CD4-positive, alpha-beta memory T cell (primary cell): ENCODE results near the gene GANAB. TPM values are rescaled to one million over a fixed set of nuclear protein-coding genes. Genes with fewer than 3 reads are reported as not detected.

Source experiments
- CTCF ChIA-PET: fragments of 350-600 bp; sonication (Branson Sonifier 250); formaldehyde crosslinking; loops from one replicate; lab custom pipeline; 2021; ENCODE audit warnings: inconsistent platforms; ENCODE audit not compliant: partially characterized antibody; lab: Charles Lee
- POLR2A ChIA-PET: fragments of 350-600 bp; sonication (Branson Sonifier 250); formaldehyde crosslinking; loops from one replicate; lab custom pipeline; 2021; ENCODE audit not compliant: partially characterized antibody; lab: Charles Lee
- DNase-seq, 5 donors: peaks; one replicate each; pipeline versions ENCODE4 v3.0.0 to v3.0.0-alpha.2; 2020 to 2022; ENCODE audit warnings: mixed read lengths in 1 of 5
- H3K27ac ChIP-seq: one replicate; pipeline ENCODE4 v1.7.0; 2013; ENCODE audit warnings: low read depth, low read length
- H3K27me3 ChIP-seq: 2 replicates; pipeline ENCODE4 v1.7.0; 2013; ENCODE audit warnings: mild to moderate bottlenecking, low read length, moderate library complexity; ENCODE audit not compliant: insufficient read depth
- H3K36me3 ChIP-seq: 2 replicates; pipeline ENCODE4 v1.7.0; 2013; ENCODE audit warnings: mild to moderate bottlenecking, low read length, moderate library complexity; ENCODE audit not compliant: insufficient read depth
- H3K4me1 ChIP-seq: 2 replicates; pipeline ENCODE4 v1.7.0; 2013; ENCODE audit warnings: mild to moderate bottlenecking, low read length, moderate library complexity; ENCODE audit not compliant: insufficient read depth
- H3K4me3 ChIP-seq, 2 donors: one replicate each; pipeline ENCODE4 v1.7.0; 2013; ENCODE audit warnings: low read length in 2 of 2, mild to moderate bottlenecking in 1 of 2
- H3K9me3 ChIP-seq, 2 donors: one replicate each; pipeline ENCODE4 v1.7.0; 2013; ENCODE audit warnings: low read length in 2 of 2, control low read depth in 1 of 2; ENCODE audit not compliant: control insufficient read depth in 1 of 2
- H3K27ac Mint-ChIP-seq, 7 donors: one replicate each; pipeline ENCODE4 v1.8.0; 2020 to 2021; ENCODE audit warnings: mixed read lengths in 7 of 7, mild to moderate bottlenecking in 6 of 7, inconsistent platforms in 3 of 7, moderate library complexity in 3 of 7
- H3K27me3 Mint-ChIP-seq, 2 donors: one replicate each; pipeline ENCODE4 v1.8.0; 2020 to 2021; ENCODE audit warnings: mixed read lengths in 2 of 2
- H3K36me3 Mint-ChIP-seq, 2 donors: one replicate each; pipeline ENCODE4 v1.8.0; 2020 to 2021; ENCODE audit warnings: mixed read lengths in 2 of 2, inconsistent platforms in 1 of 2, mild to moderate bottlenecking in 1 of 2
- H3K4me1 Mint-ChIP-seq, 4 donors: one replicate each; pipeline ENCODE4 v1.8.0; 2020 to 2021; ENCODE audit warnings: mixed read lengths in 4 of 4, mild to moderate bottlenecking in 1 of 4
- H3K4me3 Mint-ChIP-seq, 8 donors: one replicate each; pipeline ENCODE4 v1.8.0; 2020 to 2021; ENCODE audit warnings: mixed read lengths in 8 of 8, mild to moderate bottlenecking in 7 of 8, moderate library complexity in 6 of 8, inconsistent platforms in 3 of 8
- H3K9me3 Mint-ChIP-seq, 8 donors: one replicate each; pipeline ENCODE4 v1.8.0; 2020 to 2021; ENCODE audit warnings: mixed read lengths in 8 of 8, mild to moderate bottlenecking in 5 of 8, inconsistent platforms in 3 of 8, moderate library complexity in 1 of 8
- intact Hi-C: fragments of 100-400 bp; cut with micrococcal nuclease; formaldehyde crosslinking; loops from one replicate; pipeline ENCODE4 v1.15.1; 2023
- polyA plus RNA-seq, 2 donors: library from polyadenylated mRNA; unstranded; fragments of 300-500 nt; fragmentation: Illumina TruSeq; gene quantifications; one replicate each; pipeline ENCODE4 v1.2.3, GENCODE V29; 2021
- total RNA-seq, 2 experiments: library from RNA; stranded (reverse); gene quantifications; one replicate each; pipeline ENCODE4 v1.2.3, GENCODE V29; 2021

GANAB gene
- total and polyA plus RNA-seq, 4 experiments from 2014 or later: 122 to 262 (median 201) TPM

DNA sequence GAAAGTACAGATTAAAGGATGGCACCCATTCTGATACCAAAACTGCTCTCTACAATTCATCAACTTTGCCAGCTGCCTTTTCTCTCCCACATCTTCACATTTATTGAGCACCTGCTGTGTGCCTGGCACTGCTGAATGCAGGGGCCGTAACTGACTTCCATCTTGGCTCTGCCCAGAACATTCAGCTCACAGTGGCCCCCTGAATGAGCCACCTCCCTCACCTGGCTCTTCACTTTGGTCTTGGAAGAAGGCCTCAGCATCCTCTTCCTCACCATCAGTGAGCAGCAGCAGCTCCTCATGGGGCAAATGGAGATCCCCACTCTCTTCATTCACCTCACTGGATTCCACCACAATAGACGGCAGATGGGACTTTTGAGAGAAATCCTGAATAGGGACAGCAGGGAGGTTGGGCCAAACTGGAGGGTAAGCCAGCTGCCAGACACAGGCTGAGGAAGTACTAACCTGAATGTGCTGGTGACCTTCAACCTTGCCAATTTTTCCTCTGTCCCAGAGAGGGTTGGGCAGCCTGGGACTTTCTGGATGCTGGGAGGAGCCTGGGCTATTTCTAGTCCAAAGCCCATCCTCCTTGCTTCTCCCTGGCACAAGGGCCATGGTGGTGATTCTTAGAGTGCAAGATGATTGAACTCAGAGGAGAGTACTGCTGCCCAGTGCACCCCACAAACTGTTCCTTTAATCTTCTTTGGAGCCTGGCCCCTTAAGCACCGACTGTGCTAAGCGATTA is 23.2 kb upstream of the GANAB start:
- ChIA-PET POLR2A (interaction anchor here (1.7 to 19.7 kb wide), 13 partner anchors 11 to 172 kb away, joined by 3 to 494 read pairs (median 28); partner anchors contain the start of genes B3GAT3, BSCL2, EEF1G and EML3), CTCF (interaction anchor here (1.0 to 10.4 kb wide), 3 partner anchors 11 to 114 kb away, joined by 3 to 86 read pairs (median 4); partner anchors contain the start of gene TUT1)
- Mint-ChIP-seq H3K27ac (peak overlapping the region; percentile 38 to 92 (median 89)), H3K27me3 (no peaks in the 10 kb centered on the region), H3K4me3 (peak overlapping the region in 6 of 8 donors; percentile 15 to 99 (median 38)), H3K36me3 (peaks cover 4 to 47% of the 10 kb centered on the region in 2 donors), H3K9me3 (no peaks in the 10 kb centered on the region), H3K4me1 (peaks cover 15 to 81% (median 46%) of the 10 kb centered on the region in 4 donors)
- H3K4me1 ChIP-seq: peaks cover 60% of the 10 kb centered on the region
- peaks cover 3% of the 10 kb centered on the region for H3K36me3 ChIP-seq
- H3K9me3 ChIP-seq: no peaks in the 10 kb centered on the region
- DNase-seq: no peak
- no peaks in the 10 kb centered on the region for H3K27me3 ChIP-seq
- H3K4me3 ChIP-seq: no peak overlapping the region
- no peak overlapping the region for H3K27ac ChIP-seq
- intact Hi-C loops: loop anchor here (2.0 kb wide), 1 partner anchor 17 kb away; the partner anchor contains the start of gene INTS5

DNA sequence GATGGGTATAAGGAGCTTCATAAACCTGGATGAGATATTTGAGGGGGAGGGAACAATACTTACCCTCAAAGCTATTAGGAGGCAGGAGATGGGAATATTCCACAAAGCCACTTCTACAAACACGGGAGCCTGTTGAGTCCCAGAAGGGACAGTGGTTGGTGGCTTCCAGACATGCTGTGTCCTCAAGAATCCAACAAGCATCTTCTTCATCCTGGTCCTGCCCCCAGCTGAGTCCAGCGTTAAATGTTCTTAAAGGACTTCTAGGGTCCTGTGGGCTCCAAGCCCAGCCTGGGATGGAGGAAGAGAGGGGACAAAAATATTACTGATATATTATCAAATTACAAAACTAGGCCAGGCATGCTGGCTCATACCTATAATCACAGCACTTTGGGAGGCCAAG is 21.0 kb upstream of the GANAB start:
- no peak overlapping the region for H3K4me3 ChIP-seq
- no peak overlapping the region for H3K27ac ChIP-seq
- POLR2A ChIA-PET: interaction anchor here (0.6 to 19.7 kb wide), 16 partner anchors 10 to 188 kb away, joined by 3 to 494 read pairs (median 35); partner anchors contain the start of genes B3GAT3, BSCL2, EML3 and GANAB
- peaks cover 20 to 78% (median 46%) of the 10 kb centered on the region in 4 donors for H3K4me1 Mint-ChIP-seq
- CTCF ChIA-PET: interaction anchor here (0.7 to 10.4 kb wide), 4 partner anchors 9 to 75 kb away, joined by 3 to 86 read pairs (median 4); partner anchors contain the start of genes EML3 and TUT1
- no peaks in the 10 kb centered on the region for H3K9me3 Mint-ChIP-seq
- H3K36me3 ChIP-seq: peaks cover 11% of the 10 kb centered on the region
- peaks cover 12 to 51% of the 10 kb centered on the region in 2 donors for H3K36me3 Mint-ChIP-seq
- H3K9me3 ChIP-seq: no peaks in the 10 kb centered on the region
- peak overlapping the region in 5 of 8 donors; percentile 92 to 98 (median 96) for H3K4me3 Mint-ChIP-seq
- peaks cover 56% of the 10 kb centered on the region for H3K4me1 ChIP-seq
- intact Hi-C loops: no loop called here
- H3K27me3 ChIP-seq: no peaks in the 10 kb centered on the region
- H3K27ac Mint-ChIP-seq: peak overlapping the region in 5 of 7 donors; percentile 14 to 98 (median 88)
- no peak for DNase-seq
- no peaks in the 10 kb centered on the region for H3K27me3 Mint-ChIP-seq

DNA sequence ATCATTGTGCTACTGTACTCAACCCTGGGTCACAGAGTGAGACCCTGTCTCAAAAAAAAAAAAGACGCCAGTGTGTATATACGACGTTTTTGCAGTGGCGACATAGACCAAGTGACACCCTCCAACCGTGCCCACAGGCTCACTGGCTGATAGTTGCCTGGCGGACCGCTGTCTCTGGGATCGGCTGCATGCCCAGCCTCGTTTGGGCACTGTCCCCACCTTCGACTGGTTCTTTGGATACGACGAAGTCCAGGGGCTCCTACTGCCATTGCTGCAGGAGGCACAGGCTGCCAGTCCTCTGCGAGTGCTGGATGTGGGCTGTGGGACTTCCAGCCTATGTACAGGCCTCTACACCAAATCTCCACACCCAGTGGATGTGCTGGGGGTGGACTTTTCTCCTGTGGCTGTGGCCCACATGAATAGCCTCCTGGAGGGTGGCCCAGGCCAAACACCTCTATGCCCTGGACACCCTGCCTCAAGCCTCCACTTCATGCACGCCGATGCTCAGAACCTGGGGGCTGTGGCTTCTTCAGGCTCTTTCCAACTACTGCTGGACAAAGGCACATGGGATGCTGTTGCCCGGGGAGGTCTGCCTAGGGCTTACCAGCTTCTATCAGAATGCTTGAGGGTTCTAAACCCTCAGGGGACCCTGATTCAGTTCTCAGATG is 20.0 kb upstream of the GANAB start:
- no peaks in the 10 kb centered on the region for H3K9me3 ChIP-seq
- H3K27me3 ChIP-seq: no peaks in the 10 kb centered on the region
- Mint-ChIP-seq H3K36me3 (peaks cover 8 to 41% of the 10 kb centered on the region in 2 donors), H3K27me3 (no peaks in the 10 kb centered on the region), H3K4me1 (peaks cover 17 to 67% (median 40%) of the 10 kb centered on the region in 4 donors), H3K9me3 (no peaks in the 10 kb centered on the region), H3K4me3 (peak overlapping the region; percentile 92 to 98 (median 96)), H3K27ac (peak overlapping the region; percentile 82 to 98 (median 96))
- POLR2A ChIA-PET: interaction anchor here (0.6 to 19.7 kb wide), 30 partner anchors 10 to 215 kb away, joined by 3 to 494 read pairs (median 19); partner anchors contain the start of genes B3GAT3, BSCL2, EEF1G and EML3
- DNase-seq: no peak
- H3K4me3 ChIP-seq: peak overlapping the region; percentile 88 to 97
- peaks cover 15% of the 10 kb centered on the region for H3K36me3 ChIP-seq
- CTCF ChIA-PET: interaction anchor here (0.6 to 10.4 kb wide), 5 partner anchors 54 to 274 kb away, joined by 3 to 86 read pairs (median 6); partner anchors contain the start of genes EML3 and TUT1
- H3K4me1 ChIP-seq: peaks cover 53% of the 10 kb centered on the region
- H3K27ac ChIP-seq: peak overlapping the region; percentile 73
- intact Hi-C loops: no loop called here

DNA sequence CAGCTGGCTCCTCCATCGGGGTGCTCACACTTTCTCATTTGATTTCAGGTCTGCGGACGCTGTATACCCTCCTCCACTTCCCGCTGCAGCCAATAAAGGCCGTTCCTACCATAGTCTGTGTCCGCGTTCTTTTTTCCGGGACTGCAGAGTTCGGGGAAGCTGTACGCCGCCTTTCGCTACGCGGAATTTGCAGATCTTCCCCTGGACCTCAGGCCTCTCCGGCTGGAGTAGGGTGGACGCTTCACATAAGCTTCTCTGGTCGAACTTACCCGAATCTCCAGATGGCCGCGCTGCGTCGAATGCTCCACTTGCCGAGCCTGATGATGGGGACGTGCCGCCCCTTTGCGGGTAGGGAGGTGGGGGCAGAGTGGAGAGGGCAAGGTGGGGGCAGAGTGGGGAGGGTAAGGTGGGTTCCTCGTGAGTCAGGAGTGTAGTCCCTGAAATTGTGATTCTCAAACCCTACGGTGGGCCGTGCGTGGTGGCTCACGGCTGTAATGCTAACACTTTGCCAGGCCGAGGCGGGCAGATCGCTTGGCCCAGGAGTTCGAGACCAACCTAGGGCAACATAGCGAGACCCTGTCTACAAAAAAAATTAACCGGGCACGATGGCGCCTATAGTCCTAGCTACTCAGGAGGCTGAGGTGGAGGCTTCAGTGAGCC is 19.3 kb upstream of the GANAB start:
- peaks cover 15% of the 10 kb centered on the region for H3K36me3 ChIP-seq
- peak; percentile 54 to 84 (median 58) for DNase-seq
- H3K27ac ChIP-seq: peak overlapping the region; percentile 73
- H3K27me3 ChIP-seq: no peaks in the 10 kb centered on the region
- Mint-ChIP-seq H3K27ac (peak overlapping the region; percentile 95 to 98 (median 96)), H3K9me3 (no peaks in the 10 kb centered on the region), H3K36me3 (peaks cover 8 to 38% of the 10 kb centered on the region in 2 donors), H3K27me3 (no peaks in the 10 kb centered on the region), H3K4me3 (peak overlapping the region; percentile 92 to 98 (median 96)), H3K4me1 (peaks cover 15 to 61% (median 35%) of the 10 kb centered on the region in 4 donors)
- ChIA-PET POLR2A (interaction anchor here (0.6 to 19.7 kb wide), 57 partner anchors 10 to 1652 kb away, joined by 3 to 494 read pairs (median 7); partner anchors contain the start of genes B3GAT3, BSCL2, EEF1G and EML3), CTCF (interaction anchor here (0.9 to 10.4 kb wide), 20 partner anchors 7 to 273 kb away, joined by 3 to 86 read pairs (median 4); partner anchors contain the start of genes B3GAT3, HNRNPUL2, INTS5 and LBHD1)
- peaks cover 48% of the 10 kb centered on the region for H3K4me1 ChIP-seq
- no peaks in the 10 kb centered on the region for H3K9me3 ChIP-seq
- intact Hi-C loops: loop anchor here (1.0 to 2.0 kb wide), 9 partner anchors 12 to 92 kb away; partner anchors contain the start of genes EEF1G, EML3, GANAB and INTS5
- peak overlapping the region; percentile 88 to 97 for H3K4me3 ChIP-seq

DNA sequence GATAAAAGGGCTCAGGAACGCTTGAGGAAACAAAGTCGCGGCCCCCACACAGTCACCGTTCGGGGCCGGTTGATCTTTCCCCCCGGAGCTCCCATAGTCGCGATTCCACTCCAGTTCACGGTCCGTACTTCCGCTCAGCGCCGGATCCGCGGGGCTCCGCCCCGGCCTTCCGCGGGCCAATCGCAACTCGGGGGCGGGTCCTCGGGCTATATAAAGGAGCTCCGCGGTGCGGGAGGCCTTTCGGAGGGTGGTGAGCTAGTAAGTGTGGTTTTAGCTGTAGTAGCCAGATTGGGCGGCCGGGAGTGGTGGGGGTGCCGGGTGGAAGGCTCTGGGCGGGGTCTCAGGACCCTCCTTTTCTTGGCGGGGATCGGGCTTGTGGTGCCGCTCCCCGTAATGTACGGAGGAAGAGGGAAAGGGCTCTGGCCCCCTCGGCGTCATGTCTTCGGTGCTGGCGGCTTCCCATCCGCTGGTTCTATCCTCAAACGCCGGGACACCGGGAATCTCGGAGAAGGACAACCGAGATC is 18.7 kb upstream of the GANAB start, which contains the start of the genes C11orf98 and CSKMT:
TSS of gene C11orf98 (minus strand) at position 136 of the 524 bp plus-strand sequence. CDS start at position 95, 41 bp downstream.
TSS of gene CSKMT (plus strand) at position 238 of the 524 bp plus-strand sequence. CDS start 568 bp downstream, outside the sequence.
- Histone ChIP-seq H3K27ac (peak within 1 kb of the TSS; percentile 73), H3K27me3 (no peaks in the 10 kb centered on the region), H3K36me3 (peaks cover 15% of the 10 kb centered on the region), H3K4me1 (peaks cover 42% of the 10 kb centered on the region), H3K4me3 (peak within 1 kb of the TSS; percentile 88 to 97), H3K9me3 (no peaks in the 10 kb centered on the region)
- Mint-ChIP-seq H3K27ac (peak within 1 kb of the TSS; percentile 95 to 98 (median 96)), H3K4me3 (peak within 1 kb of the TSS; percentile 92 to 98 (median 96)), H3K27me3 (no peaks in the 10 kb centered on the region), H3K4me1 (peaks cover 15 to 55% (median 31%) of the 10 kb centered on the region in 4 donors), H3K9me3 (no peaks in the 10 kb centered on the region), H3K36me3 (peaks cover 8 to 38% of the 10 kb centered on the region in 2 donors)
- peak; percentile 94 to 96 (median 95) for DNase-seq
- intact Hi-C loops: loop anchor here (1.0 to 2.0 kb wide), 9 partner anchors 12 to 92 kb away; partner anchors contain the start of genes EEF1G, EML3, GANAB and INTS5
- ChIA-PET POLR2A (interaction anchor here (0.6 to 19.7 kb wide), 62 partner anchors 9 to 1653 kb away, joined by 3 to 494 read pairs (median 6); partner anchors contain the start of genes AHNAK, B3GAT3, BSCL2 and EEF1G), CTCF (interaction anchor here (0.8 to 10.4 kb wide), 26 partner anchors 8 to 272 kb away, joined by 3 to 86 read pairs (median 4); partner anchors contain the start of genes B3GAT3, HNRNPUL2, INTS5 and LBHD1)
